GM12878 (cell line): ENCODE measurements around the gene ZNF444. TPM values are rescaled to one million over a fixed set of nuclear protein-coding genes. Genes with fewer than 3 reads are reported as not detected.

Source experiments
- ATAC-seq: fragments of 200-7000 bp; cut with Tn5 transposase; 3 replicates; pipeline ENCODE4 v1.9.1; 2020; ENCODE audit warnings: mild to moderate bottlenecking, moderate library complexity
- BruUV-seq: library from RNA; stranded (reverse); fragments of 400-500 nt; replicated peaks from 2 replicates; lab custom pipeline; 2021; lab: Mats Ljungman, UMichigan
- CTCF ChIA-PET: fragments of 300-600 bp; sonication (Branson Sonifier 250); formaldehyde crosslinking; extraction: SDS; loops from one replicate; lab custom pipeline; 2021; ENCODE audit warnings: inconsistent platforms; lab: Yijun Ruan, JAX
- POLR2A ChIA-PET: fragments of 350-600 bp; formaldehyde crosslinking; extraction: SDS; loops from one replicate; lab custom pipeline; 2021; ENCODE audit warnings: inconsistent platforms; lab: Charles Lee
- RAD21 ChIA-PET: fragments of 300-600 bp; sonication (Branson Sonifier 250); formaldehyde crosslinking; loops from one replicate; lab custom pipeline; 2023; ENCODE audit warnings: antibody characterized with exemption; ENCODE audit not compliant: unreplicated experiment; lab: Charles Lee
- SMC1A ChIA-PET: fragments of 300-600 bp; sonication (Branson Sonifier 250); formaldehyde crosslinking; loops from one replicate; lab custom pipeline; 2023; ENCODE audit not compliant: unreplicated experiment, uncharacterized antibody; lab: Charles Lee
- DNase-seq: peaks from one replicate; pipeline ENCODE4 v3.0.0-alpha.2; 2011; ENCODE audit warnings: low read depth, low spot score
- FAIRE-seq: peaks from 3 replicates; lab custom pipeline; 2011; peaks lifted over from hg19 to GRCh38; lab: Jason Lieb, UNC
- H2AFZ ChIP-seq: 2 replicates; pipeline ENCODE4 v1.6.0; 2011; ENCODE audit warnings: low read depth, low read length, control low read depth; ENCODE audit not compliant: control insufficient read depth
- H3K27ac ChIP-seq: 2 replicates; pipeline ENCODE4 v1.5.1; 2011; ENCODE audit warnings: control low read depth; ENCODE audit not compliant: control insufficient read depth, insufficient read depth
- H3K27me3 ChIP-seq, 2 experiments: replicated peaks in 1 of 2; 2 replicates each; pipeline versions ENCODE4 v1.6.0 to v1.6.1; 2011; ENCODE audit warnings: low read length in 1 of 2; ENCODE audit not compliant: control insufficient read depth in 2 of 2, insufficient read depth in 2 of 2
- H3K36me3 ChIP-seq, 2 experiments: 2 replicates each; pipeline ENCODE4 v1.5.1; 2011; ENCODE audit warnings: low read length in 1 of 2; ENCODE audit not compliant: control insufficient read depth in 2 of 2, insufficient read depth in 2 of 2
- H3K4me1 ChIP-seq: 2 replicates; pipeline ENCODE4 v1.6.1; 2011; ENCODE audit warnings: mild to moderate bottlenecking, low read length, moderate library complexity, mixed read lengths; ENCODE audit not compliant: control insufficient read depth, insufficient read depth
- H3K4me2 ChIP-seq: 2 replicates; pipeline ENCODE4 v1.6.0; 2011; ENCODE audit warnings: control low read depth; ENCODE audit not compliant: control insufficient read depth, insufficient read depth
- H3K4me3 ChIP-seq: fragments of 200-600 bp; sonication (generic); 2 replicates; pipeline ENCODE4 v1.5.1; 2016
- H3K79me2 ChIP-seq: 2 replicates; pipeline ENCODE4 v1.6.0; 2011; ENCODE audit warnings: low read length; ENCODE audit not compliant: control insufficient read depth, insufficient read depth
- H3K9ac ChIP-seq: 2 replicates; pipeline ENCODE4 v1.8.0; 2011; ENCODE audit warnings: low read length, control low read depth, mixed read lengths; ENCODE audit not compliant: control insufficient read depth, insufficient read depth
- H3K9me3 ChIP-seq: replicated peaks from 3 replicates; pipeline ENCODE4 v1.5.1; 2011; ENCODE audit warnings: mild to moderate bottlenecking, low read length; ENCODE audit not compliant: control insufficient read depth, insufficient read depth
- H4K20me1 ChIP-seq: 2 replicates; pipeline ENCODE4 v1.6.0; 2011; ENCODE audit not compliant: control insufficient read depth, insufficient read depth
- ATF7 ChIP-seq: fragments of 450-650 bp; IDR thresholded peaks from 2 replicates; pipeline ENCODE4 v1.6.1; 2016; ENCODE audit warnings: low read depth, mild to moderate bottlenecking
- BHLHE40 ChIP-seq, 2 experiments: fragments of 450-650 bp in 1 of 2; IDR thresholded peaks; 2 replicates each; pipeline ENCODE4 v1.6.1; 2011 to 2017; ENCODE audit warnings: low read depth in 2 of 2, borderline replicate concordance in 1 of 2, improper control_type of control experiment in 1 of 2, low read length in 1 of 2, mild to moderate bottlenecking in 1 of 2
- HDGF ChIP-seq: fragments of 450-650 bp; IDR thresholded peaks from 2 replicates; pipeline ENCODE4 v1.6.1; 2016; ENCODE audit warnings: antibody characterized with exemption
- IKZF2 ChIP-seq, 2 experiments: fragments of 450-650 bp; IDR thresholded peaks; 2 replicates each; pipeline ENCODE4 v1.6.1; 2017; ENCODE audit warnings: mild to moderate bottlenecking in 2 of 2, moderate library complexity in 2 of 2
- MEF2B ChIP-seq: fragments of 450-650 bp; IDR thresholded peaks from 2 replicates; pipeline ENCODE4 v1.6.1; 2018; ENCODE audit warnings: mild to moderate bottlenecking, moderate library complexity; ENCODE audit not compliant: partially characterized antibody, poor library complexity, severe bottlenecking
- NBN ChIP-seq: fragments of 450-650 bp; IDR thresholded peaks from 2 replicates; pipeline ENCODE4 v1.6.1; 2016
- PAX5 ChIP-seq: IDR thresholded peaks from 2 replicates; pipeline ENCODE4 v1.6.1; 2011; ENCODE audit warnings: low read depth, low read length, borderline replicate concordance
- SIX5 ChIP-seq: IDR thresholded peaks from 2 replicates; pipeline ENCODE4 v1.6.1; 2011; ENCODE audit warnings: mild to moderate bottlenecking, low read depth, low read length, moderate library complexity; ENCODE audit not compliant: severe bottlenecking
- TARDBP ChIP-seq: IDR thresholded peaks from 2 replicates; pipeline ENCODE4 v1.6.1; 2016; ENCODE audit warnings: borderline replicate concordance
- TCF12 ChIP-seq: IDR thresholded peaks from 2 replicates; pipeline ENCODE4 v1.6.1; 2011; ENCODE audit warnings: low read depth, mild to moderate bottlenecking, low read length
- ZBED1 ChIP-seq: IDR thresholded peaks from 2 replicates; pipeline ENCODE4 v1.6.1; 2016; ENCODE audit warnings: borderline replicate concordance
- WGBS: methylation state at CpG from one replicate; pipeline ENCODE4 v1.1.6; 2016; ENCODE audit warnings: low lambda C conversion rate; ENCODE audit not compliant: insufficient replicate concordance, insufficient coverage; ENCODE audit errors: missing lambda C conversion rate; 5-methylcytosine and 5-hydroxymethylcytosine counted together
- in situ Hi-C: fragments of 300-500 bp; cut with MboI; formaldehyde crosslinking; loops from 9 replicates; pipeline ENCODE4 v1.14.3; 2018; ENCODE audit warnings: mixed read lengths
- intact Hi-C: fragments of 100-400 bp; cut with micrococcal nuclease; formaldehyde crosslinking; loops from one replicate; pipeline ENCODE4 v1.14.2; 2022; ENCODE audit not compliant: unreplicated experiment
- polyA plus RNA-seq, 11 experiments: library from polyadenylated mRNA; depleted of rRNA in 4 of 11; unstranded in 6 of 11; stranded (reverse) in 5 of 11; fragments of >200 nt; fragmentation: Nextera tagmentation in 4 of 11; fragmentation: Illumina TruSeq in 1 of 11; extraction: Ambion mirVana in 4 of 11; extraction: Trizol in 1 of 11; gene quantifications; 1 replicate in 1 of 11; 2 replicates in 10 of 11; pipeline versions ENCODE4 v1.2.1 to v1.2.3, GENCODE V29; 2011 to 2016; ENCODE audit warnings: inconsistent platforms in 2 of 11, missing spikeins in 2 of 11, low read depth in 1 of 11
- total RNA-seq, 4 experiments: library from RNA; depleted of rRNA in 3 of 4; stranded (reverse); fragments of >200 nt in 3 of 4; fragmentation: Illumina TruSeq in 1 of 4; extraction: Trizol in 1 of 4; gene quantifications; 2 replicates each; pipeline versions ENCODE4 v1.2.1 to v1.2.3, GENCODE V29; 2013 to 2021
- TF ChIP-seq, protein P1 (sequence below): fragments of 450-650 bp; IDR thresholded peaks from 2 replicates; pipeline ENCODE4 v1.6.1; 2017; ENCODE audit warnings: borderline replicate concordance
- TF ChIP-seq, protein P2 (sequence below): IDR thresholded peaks from 2 replicates; pipeline ENCODE4 v1.6.1; 2011; ENCODE audit warnings: low read depth, mild to moderate bottlenecking, low read length, moderate library complexity, borderline replicate concordance; ENCODE audit errors: extremely low read depth
- TF ChIP-seq, protein P3 (sequence below): fragments of 450-650 bp; IDR thresholded peaks from 2 replicates; pipeline ENCODE4 v1.6.1; 2017; ENCODE audit warnings: mild to moderate bottlenecking
- TF ChIP-seq, protein P4 (sequence below): fragments of 450-650 bp; IDR thresholded peaks from 2 replicates; pipeline ENCODE4 v1.6.1; 2016; ENCODE audit warnings: mild to moderate bottlenecking
- TF ChIP-seq, protein P5 (sequence below): IDR thresholded peaks from 2 replicates; pipeline ENCODE4 v1.6.1; 2011; ENCODE audit warnings: mild to moderate bottlenecking, low read depth, low read length, moderate library complexity; ENCODE audit not compliant: insufficient replicate concordance

The ZNF444 gene
- total and polyA plus RNA-seq, 10 of the 15 experiments (the other 5 are each of a cell fraction or from before 2014, with no cell fraction given): 0.45 to 28.2 (median 11.6) TPM

DNA sequence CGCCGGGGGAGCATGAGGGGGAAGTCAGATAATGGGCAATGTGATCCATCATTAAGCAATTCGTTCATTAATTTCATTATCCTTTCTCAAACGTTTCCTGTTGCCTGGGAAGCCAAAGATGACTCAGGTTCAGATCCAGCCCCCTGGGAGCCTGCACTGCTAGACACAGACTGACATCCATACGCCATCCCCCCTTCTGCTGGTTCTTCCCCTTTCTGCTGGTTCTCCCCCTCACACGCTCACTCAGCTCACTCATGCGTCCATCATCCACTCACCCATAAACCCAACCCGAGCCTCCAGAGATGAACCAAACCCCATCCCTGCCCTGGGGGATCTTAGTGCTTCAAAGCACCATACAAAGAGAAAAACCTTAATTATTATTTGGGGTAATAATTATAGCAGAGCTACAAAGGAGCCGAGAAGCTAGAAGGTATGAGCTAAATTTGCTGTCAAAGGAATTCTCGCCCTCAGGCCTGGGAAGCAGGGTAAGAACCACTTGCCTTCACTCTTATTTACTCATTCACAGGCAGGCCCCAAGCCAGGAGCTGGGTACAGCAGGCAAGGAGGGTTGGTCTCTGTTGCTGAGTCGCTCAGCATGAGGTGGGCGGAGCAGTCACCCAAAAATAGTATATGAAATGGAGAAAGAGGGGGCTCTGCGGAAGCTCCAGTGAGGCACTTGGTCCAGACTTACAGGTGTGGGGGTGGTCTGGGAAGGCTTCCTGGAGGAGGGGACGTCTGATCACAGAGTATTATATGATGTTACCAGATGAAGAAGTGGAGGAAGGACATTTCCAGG, 7.0 kb upstream of the ZNF444 start:
- RAD21 ChIA-PET: no interaction called here
- in situ Hi-C loops (loop anchor here (25.0 kb wide), 1 partner anchor 1678 kb away; the partner anchor contains the start of gene ZNF552), intact Hi-C loops (no loop called here)
- peak overlapping the region; percentile 29; the same call in 1 of the 2 replicates for H2AFZ ChIP-seq
- BruUV-seq: no TSS peak
- WGBS: 5% methylated on average over 13 of the region's 14 CpGs
- SMC1A ChIA-PET: interaction anchor here (1.0 to 1.7 kb wide), 3 partner anchors 8 to 199 kb away, joined by 3 to 9 read pairs (median 4); partner anchors contain the start of gene ZNF787
- no peaks in the 10 kb centered on the region for H3K36me3 ChIP-seq
- FAIRE-seq: no peak
- no peaks in the 10 kb centered on the region for H3K27me3 ChIP-seq
- no peak overlapping the region; the same call in 1 of the 2 replicates for H3K4me2 ChIP-seq
- TF ChIP-seq MEF2B (peak; percentile 33), TARDBP (no peak), TCF12 (0 out of 2 replicates have a peak, but pooled peaks have one; percentile 42), NBN (0 out of 2 replicates have a peak, but pooled peaks have one; percentile 27), IKZF2 (IDR thresholded peaks at IDR 0.05) (peak in 1 of 2 experiments; percentile 25; a peak in 1 of 4 replicates), SIX5 (no peak), ZBED1 (no peak), BHLHE40 (IDR thresholded peaks at IDR 0.05; ENCODE audit: borderline replicate concordance in 1 of 2, low read depth in 2 of 2, low read length in 1 of 2) (peak in 1 of 2 experiments; percentile 46; a peak in 1 of 4 replicates), ATF7 (0 out of 2 replicates have a peak, but pooled peaks have one; percentile 18), HDGF (peak; percentile 57; the same call in 1 of the 2 replicates), PAX5 (0 out of 2 replicates have a peak, but pooled peaks have one; percentile 39)
- TF ChIP-seq, protein P1, sequence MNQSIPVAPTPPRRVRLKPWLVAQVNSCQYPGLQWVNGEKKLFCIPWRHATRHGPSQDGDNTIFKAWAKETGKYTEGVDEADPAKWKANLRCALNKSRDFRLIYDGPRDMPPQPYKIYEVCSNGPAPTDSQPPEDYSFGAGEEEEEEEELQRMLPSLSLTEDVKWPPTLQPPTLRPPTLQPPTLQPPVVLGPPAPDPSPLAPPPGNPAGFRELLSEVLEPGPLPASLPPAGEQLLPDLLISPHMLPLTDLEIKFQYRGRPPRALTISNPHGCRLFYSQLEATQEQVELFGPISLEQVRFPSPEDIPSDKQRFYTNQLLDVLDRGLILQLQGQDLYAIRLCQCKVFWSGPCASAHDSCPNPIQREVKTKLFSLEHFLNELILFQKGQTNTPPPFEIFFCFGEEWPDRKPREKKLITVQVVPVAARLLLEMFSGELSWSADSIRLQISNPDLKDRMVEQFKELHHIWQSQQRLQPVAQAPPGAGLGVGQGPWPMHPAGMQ: no peak
- TF ChIP-seq, protein P2, sequence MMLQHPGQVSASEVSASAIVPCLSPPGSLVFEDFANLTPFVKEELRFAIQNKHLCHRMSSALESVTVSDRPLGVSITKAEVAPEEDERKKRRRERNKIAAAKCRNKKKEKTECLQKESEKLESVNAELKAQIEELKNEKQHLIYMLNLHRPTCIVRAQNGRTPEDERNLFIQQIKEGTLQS: no peak
- TF ChIP-seq, protein P3, sequence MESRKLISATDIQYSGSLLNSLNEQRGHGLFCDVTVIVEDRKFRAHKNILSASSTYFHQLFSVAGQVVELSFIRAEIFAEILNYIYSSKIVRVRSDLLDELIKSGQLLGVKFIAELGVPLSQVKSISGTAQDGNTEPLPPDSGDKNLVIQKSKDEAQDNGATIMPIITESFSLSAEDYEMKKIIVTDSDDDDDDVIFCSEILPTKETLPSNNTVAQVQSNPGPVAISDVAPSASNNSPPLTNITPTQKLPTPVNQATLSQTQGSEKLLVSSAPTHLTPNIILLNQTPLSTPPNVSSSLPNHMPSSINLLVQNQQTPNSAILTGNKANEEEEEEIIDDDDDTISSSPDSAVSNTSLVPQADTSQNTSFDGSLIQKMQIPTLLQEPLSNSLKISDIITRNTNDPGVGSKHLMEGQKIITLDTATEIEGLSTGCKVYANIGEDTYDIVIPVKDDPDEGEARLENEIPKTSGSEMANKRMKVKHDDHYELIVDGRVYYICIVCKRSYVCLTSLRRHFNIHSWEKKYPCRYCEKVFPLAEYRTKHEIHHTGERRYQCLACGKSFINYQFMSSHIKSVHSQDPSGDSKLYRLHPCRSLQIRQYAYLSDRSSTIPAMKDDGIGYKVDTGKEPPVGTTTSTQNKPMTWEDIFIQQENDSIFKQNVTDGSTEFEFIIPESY: no peak
- TF ChIP-seq, protein P4, sequence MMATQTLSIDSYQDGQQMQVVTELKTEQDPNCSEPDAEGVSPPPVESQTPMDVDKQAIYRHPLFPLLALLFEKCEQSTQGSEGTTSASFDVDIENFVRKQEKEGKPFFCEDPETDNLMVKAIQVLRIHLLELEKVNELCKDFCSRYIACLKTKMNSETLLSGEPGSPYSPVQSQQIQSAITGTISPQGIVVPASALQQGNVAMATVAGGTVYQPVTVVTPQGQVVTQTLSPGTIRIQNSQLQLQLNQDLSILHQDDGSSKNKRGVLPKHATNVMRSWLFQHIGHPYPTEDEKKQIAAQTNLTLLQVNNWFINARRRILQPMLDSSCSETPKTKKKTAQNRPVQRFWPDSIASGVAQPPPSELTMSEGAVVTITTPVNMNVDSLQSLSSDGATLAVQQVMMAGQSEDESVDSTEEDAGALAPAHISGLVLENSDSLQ: peak; percentile 89
- TF ChIP-seq, protein P5, sequence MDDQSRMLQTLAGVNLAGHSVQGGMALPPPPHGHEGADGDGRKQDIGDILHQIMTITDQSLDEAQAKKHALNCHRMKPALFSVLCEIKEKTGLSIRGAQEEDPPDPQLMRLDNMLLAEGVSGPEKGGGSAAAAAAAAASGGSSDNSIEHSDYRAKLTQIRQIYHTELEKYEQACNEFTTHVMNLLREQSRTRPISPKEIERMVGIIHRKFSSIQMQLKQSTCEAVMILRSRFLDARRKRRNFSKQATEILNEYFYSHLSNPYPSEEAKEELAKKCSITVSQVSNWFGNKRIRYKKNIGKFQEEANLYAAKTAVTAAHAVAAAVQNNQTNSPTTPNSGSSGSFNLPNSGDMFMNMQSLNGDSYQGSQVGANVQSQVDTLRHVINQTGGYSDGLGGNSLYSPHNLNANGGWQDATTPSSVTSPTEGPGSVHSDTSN: peak; percentile 59
- TF ChIP-seq, all 136 proteins: peak for 10
- H3K79me2 ChIP-seq: no peaks in the 10 kb centered on the region
- no peaks in the 10 kb centered on the region for H4K20me1 ChIP-seq
- no peak overlapping the region for H3K4me3 ChIP-seq
- H3K9me3 ChIP-seq: no peaks in the 10 kb centered on the region
- ChIA-PET POLR2A (interaction anchor here (1.6 kb wide), 1 partner anchor 13 kb away, joined by 7 read pairs; the partner anchor contains the start of gene ZNF787), CTCF (interaction anchor here (0.6 to 1.4 kb wide), 4 partner anchors 11 to 207 kb away, joined by 3 to 5 read pairs (median 3); partner anchors contain the start of gene ZNF787)
- H3K9ac ChIP-seq: 0 out of 2 replicates have a peak overlapping the region, but pooled peaks have one; percentile 34
- ATAC-seq (peak; percentile 79), DNase-seq (no peak)
- H3K27ac ChIP-seq: peak overlapping the region; percentile 25; the same call in 1 of the 2 replicates
- H3K4me1 ChIP-seq: peaks cover 9% of the 10 kb centered on the region
